ENCODE measurements around the gene DDX52.

The DDX52 gene

DNA sequence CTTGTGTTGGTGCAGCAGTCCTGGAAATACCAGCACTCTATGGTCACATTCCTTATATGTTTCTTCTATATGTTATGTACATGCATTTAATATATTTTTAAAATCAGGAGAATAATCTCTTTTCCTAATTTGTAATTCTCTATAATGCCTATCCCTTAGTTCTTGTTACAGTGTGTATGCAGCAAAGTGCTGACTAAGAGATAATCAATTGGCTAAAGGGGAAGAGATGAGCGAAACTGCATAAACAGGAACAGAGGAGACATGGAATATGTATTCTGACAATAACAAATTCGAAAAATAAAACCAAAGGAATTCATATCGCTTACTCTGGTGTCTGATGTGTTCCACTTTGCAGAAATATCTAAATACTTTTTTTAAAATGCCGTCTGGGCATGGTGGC is 75.7 kb downstream of the DDX52 start:
- Histone ChIP-seq H3K4me2 (ENCODE audit: low read length) (no peak overlapping the region), H3K36me3 (ENCODE audit: control insufficient read depth, insufficient read depth, low read length) (no peaks in the 10 kb centered on the region)
- TF ChIP-seq, protein P1, sequence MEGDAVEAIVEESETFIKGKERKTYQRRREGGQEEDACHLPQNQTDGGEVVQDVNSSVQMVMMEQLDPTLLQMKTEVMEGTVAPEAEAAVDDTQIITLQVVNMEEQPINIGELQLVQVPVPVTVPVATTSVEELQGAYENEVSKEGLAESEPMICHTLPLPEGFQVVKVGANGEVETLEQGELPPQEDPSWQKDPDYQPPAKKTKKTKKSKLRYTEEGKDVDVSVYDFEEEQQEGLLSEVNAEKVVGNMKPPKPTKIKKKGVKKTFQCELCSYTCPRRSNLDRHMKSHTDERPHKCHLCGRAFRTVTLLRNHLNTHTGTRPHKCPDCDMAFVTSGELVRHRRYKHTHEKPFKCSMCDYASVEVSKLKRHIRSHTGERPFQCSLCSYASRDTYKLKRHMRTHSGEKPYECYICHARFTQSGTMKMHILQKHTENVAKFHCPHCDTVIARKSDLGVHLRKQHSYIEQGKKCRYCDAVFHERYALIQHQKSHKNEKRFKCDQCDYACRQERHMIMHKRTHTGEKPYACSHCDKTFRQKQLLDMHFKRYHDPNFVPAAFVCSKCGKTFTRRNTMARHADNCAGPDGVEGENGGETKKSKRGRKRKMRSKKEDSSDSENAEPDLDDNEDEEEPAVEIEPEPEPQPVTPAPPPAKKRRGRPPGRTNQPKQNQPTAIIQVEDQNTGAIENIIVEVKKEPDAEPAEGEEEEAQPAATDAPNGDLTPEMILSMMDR (IDR thresholded peaks at IDR 0.05): no peak

GRCh38 chr17:37567137-37567536 is 76.1 kb downstream of the DDX52 start:
- Histone ChIP-seq H3K9me3 (ENCODE audit: control insufficient read depth, low read length) (no peaks in the 10 kb centered on the region), H3K9ac (no peak overlapping the region), H3K27ac (no peak overlapping the region), H3K4me1 (no peaks in the 10 kb centered on the region), H3K79me2 (peaks cover 4% of the 10 kb centered on the region), H2AFZ (no peak overlapping the region), H3K4me2 (ENCODE audit: low read length) (no peak overlapping the region), H3K4me3 (ENCODE audit: low read depth, low read length) (no peak overlapping the region), H3K27me3 (ENCODE audit: control insufficient read depth, insufficient read depth, low read length) (no peaks in the 10 kb centered on the region), H3K36me3 (ENCODE audit: control insufficient read depth, insufficient read depth, low read length) (no peaks in the 10 kb centered on the region)
- TF ChIP-seq, protein P1 (IDR thresholded peaks at IDR 0.05): no peak

More for the DNA sequence above, 75.7 kb downstream of the DDX52 start:
- Histone ChIP-seq H3K9me3 (ENCODE audit: control insufficient read depth, low read length) (no peaks in the 10 kb centered on the region), H3K27ac (no peak overlapping the region), H3K4me1 (no peaks in the 10 kb centered on the region), H3K27me3 (ENCODE audit: control insufficient read depth, insufficient read depth, low read length) (no peaks in the 10 kb centered on the region), H3K4me3 (ENCODE audit: low read depth, low read length) (no peak overlapping the region), H3K79me2 (peaks cover 4% of the 10 kb centered on the region), H3K9ac (no peak overlapping the region), H2AFZ (no peak overlapping the region)

GRCh38 chr17:37564252-37564651 is 79.0 kb downstream of the DDX52 start:
- no peaks in the 10 kb centered on the region for H3K36me3 ChIP-seq (ENCODE audit: control insufficient read depth, insufficient read depth, low read length)

DNA sequence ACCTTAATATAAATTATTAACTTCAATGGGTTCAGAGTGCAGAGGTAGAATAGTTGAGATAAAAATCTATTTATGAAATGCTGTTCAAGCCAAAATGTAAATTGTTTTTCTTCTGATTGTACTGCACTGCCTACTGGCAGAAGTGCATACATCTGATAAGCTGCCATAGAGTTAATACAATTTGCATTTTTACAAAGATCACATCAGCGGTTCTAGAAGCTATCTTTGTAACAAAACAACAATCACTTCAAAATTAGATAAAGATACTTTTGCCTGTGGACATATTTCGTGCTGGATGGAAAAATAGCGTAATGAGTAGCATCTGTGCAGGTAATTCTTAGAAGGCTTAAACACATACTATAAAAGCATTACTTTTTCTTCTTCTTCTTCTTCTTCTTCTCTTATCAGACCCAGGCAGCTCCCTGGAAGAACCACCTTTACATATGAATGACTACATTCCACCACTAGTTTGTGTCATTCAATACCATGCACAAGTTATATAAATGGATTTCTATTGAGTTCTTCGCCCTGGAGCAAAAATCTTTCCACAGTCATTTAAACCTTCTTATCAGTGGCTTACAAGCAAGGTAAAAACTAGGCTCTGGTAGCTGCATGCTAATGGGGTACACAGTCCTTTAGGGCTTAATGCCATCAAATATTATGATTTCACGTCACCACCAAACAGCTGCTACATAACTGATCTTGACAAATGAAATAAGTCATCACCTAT is 81.1 kb downstream of the DDX52 start:
- H3K27me3 ChIP-seq (ENCODE audit: control insufficient read depth, insufficient read depth, low read length): no peaks in the 10 kb centered on the region
- H3K4me3 ChIP-seq (ENCODE audit: low read depth, low read length): no peak overlapping the region
- no peak overlapping the region for H2AFZ ChIP-seq
- no peak overlapping the region for H3K27ac ChIP-seq
- H3K36me3 ChIP-seq (ENCODE audit: control insufficient read depth, insufficient read depth, low read length): no peaks in the 10 kb centered on the region
- H3K79me2 ChIP-seq: peaks cover 4% of the 10 kb centered on the region
- no peak overlapping the region for H3K4me2 ChIP-seq (ENCODE audit: low read length)
- H3K4me1 ChIP-seq: no peaks in the 10 kb centered on the region
- H3K9ac ChIP-seq: no peak overlapping the region
- TF ChIP-seq, protein P1 (IDR thresholded peaks at IDR 0.05): no peak
- H3K9me3 ChIP-seq (ENCODE audit: control insufficient read depth, low read length): no peaks in the 10 kb centered on the region

More at GRCh38 chr17:37564252-37564651, 79.0 kb downstream of the DDX52 start:
- Histone ChIP-seq H3K4me3 (ENCODE audit: low read depth, low read length) (no peak overlapping the region), H3K9me3 (ENCODE audit: control insufficient read depth, low read length) (no peaks in the 10 kb centered on the region), H3K9ac (no peak overlapping the region), H2AFZ (no peak overlapping the region), H3K27ac (no peak overlapping the region), H3K4me1 (no peaks in the 10 kb centered on the region), H3K27me3 (ENCODE audit: control insufficient read depth, insufficient read depth, low read length) (no peaks in the 10 kb centered on the region), H3K4me2 (ENCODE audit: low read length) (no peak overlapping the region), H3K79me2 (peaks cover 4% of the 10 kb centered on the region)
- TF ChIP-seq, protein P1 (IDR thresholded peaks at IDR 0.05): no peak

Measured in parathyroid adenoma (tissue), 2 donors.